GM13976 (cell line): ENCODE measurements around the gene RAD51B.

ENCODE experiments used
- DNase-seq: peaks from one replicate; pipeline ENCODE4 v3.0.0; 2012; ENCODE audit warnings: low spot score
- in situ Hi-C: fragments of 300-500 bp; cut with MboI; formaldehyde crosslinking; loops from one replicate; pipeline ENCODE4 v1.12.0; 2022; ENCODE audit warnings: low sequenced_read_pairs, mixed read lengths, inconsistent platforms; ENCODE audit not compliant: unreplicated experiment
- TF ChIP-seq, protein P1 (sequence below): IDR thresholded peaks from 2 replicates; pipeline ENCODE4 v1.5.1; 2012; ENCODE audit warnings: borderline replicate concordance, mild to moderate bottlenecking; ENCODE audit not compliant: insufficient read depth; ENCODE audit errors: extremely low read depth, missing control alignments, control extremely low read depth

Gene RAD51B

DNA sequence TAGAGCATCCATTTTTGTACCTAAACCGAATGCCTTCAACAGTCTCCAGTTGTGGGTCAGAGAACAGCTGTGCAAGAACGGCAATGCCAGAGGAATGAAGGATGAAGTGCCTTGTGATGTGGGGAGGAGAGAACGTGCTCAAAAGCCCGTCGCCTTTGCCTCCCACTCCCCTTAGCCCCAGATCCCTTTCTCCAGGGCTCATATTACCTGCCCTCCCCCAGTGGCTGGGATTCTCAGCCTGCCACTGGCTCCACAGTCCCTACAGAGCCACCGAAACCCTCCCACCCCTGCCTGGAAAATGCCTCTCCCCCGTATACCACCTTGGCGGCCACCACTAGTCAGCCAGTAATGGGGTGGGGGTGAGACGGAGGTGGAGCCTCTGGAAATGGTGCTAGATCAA lies 814.8 kb downstream of the RAD51B start:
- in situ Hi-C loops = no loop called here
- no peak for DNase-seq
- TF ChIP-seq, protein P1, sequence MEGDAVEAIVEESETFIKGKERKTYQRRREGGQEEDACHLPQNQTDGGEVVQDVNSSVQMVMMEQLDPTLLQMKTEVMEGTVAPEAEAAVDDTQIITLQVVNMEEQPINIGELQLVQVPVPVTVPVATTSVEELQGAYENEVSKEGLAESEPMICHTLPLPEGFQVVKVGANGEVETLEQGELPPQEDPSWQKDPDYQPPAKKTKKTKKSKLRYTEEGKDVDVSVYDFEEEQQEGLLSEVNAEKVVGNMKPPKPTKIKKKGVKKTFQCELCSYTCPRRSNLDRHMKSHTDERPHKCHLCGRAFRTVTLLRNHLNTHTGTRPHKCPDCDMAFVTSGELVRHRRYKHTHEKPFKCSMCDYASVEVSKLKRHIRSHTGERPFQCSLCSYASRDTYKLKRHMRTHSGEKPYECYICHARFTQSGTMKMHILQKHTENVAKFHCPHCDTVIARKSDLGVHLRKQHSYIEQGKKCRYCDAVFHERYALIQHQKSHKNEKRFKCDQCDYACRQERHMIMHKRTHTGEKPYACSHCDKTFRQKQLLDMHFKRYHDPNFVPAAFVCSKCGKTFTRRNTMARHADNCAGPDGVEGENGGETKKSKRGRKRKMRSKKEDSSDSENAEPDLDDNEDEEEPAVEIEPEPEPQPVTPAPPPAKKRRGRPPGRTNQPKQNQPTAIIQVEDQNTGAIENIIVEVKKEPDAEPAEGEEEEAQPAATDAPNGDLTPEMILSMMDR = no peak

DNA sequence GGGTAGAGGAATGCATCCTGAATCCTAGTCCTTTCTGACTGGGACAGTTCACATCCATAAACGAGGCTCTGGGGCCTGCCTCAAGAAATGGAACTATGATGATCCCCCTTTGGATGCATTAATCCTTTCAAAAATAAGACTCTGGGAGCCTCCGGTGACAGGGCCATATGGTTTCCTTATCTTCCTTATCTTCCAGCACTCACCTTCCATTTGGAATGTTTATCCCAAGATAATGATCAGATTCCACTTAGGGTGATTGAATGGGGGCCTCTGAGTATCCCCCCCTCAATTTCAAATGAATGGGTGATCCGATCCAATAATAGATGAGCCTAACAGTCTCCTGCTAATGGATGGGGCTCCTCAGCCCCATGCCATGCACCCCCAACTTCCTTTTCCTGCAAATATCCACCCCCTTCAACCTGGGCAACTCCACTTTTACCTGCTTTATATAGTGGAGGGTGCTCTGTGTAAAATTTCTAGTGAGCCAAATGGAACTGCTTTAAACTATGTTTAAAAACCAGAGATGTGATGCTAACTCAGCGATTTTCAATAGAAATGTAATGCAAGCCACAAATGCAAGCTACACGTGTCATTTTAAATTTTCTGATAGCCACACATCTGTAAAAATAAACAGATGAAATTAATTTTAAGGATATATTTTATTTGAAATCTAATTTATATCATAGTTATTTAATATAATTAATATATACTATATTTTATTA lies 815.5 kb downstream of the RAD51B start:
- TF ChIP-seq, protein P1 = no peak
- in situ Hi-C loops = no loop called here
- DNase-seq = no peak

DNA sequence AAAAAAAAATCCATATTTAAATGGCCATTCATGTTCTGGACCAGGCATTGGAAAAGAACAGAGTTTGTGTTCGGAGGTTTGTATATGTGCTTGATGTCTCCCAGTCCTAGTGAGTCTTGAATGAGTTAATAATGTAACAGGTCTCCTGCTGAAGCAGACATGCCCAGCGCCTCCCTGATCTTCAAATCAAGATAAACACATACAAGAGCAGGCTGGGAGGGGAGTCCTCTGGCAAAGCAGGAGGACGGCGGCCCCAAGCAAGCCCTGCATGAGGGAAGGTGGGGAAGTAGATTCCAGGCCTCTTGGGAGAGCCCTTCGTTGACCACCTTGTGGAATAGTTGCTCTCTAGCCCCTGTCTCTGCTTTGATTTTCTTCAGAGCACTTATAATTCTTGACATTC lies 817.0 kb downstream of the RAD51B start:
- in situ Hi-C loops = no loop called here
- DNase-seq = no peak
- TF ChIP-seq, protein P1 = no peak

DNA sequence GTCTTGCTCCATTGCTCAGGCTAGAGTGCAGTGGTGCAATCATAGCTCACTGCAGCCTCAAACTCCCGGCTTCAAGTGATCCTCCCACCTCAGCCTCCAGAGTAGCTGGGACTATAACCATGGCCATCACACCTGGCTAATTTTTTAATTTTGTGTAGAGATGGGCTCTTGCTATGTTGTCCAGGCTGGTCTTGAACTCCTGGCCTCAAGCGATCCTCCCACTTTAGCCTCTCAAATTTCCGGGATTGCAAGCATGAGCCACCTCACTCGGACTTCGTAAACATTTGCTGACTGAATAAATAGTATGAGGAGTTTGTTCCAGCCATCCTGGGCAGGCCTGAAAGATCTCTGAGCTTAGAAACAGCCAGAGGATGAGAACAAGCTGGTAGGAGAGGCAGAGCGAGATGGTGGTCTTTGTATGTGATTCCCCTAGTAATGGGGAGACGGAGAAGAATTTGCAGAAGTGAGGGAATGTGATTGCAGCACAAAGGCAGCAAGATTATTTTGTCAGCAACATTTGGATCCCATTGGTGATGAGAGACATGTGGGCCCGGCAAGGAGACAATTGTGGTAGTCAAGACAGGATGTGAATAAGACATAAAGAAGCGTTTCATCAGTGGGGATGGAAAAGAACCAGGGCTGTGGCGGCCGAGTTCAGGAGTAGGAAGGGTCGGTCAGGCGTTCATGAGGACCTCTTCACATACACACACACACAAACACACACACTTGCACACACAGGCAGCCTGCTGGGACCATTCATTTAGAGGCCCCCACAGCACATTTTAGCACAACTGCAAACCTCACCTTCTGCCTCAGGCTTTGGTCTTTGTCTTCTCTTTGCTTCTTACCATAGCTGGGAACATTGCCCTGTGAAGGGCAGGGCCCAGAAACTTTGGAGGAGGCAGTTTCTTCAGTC lies 817.8 kb downstream of the RAD51B start:
- no peak for DNase-seq
- in situ Hi-C loops = no loop called here
- TF ChIP-seq, protein P1 = no peak

DNA sequence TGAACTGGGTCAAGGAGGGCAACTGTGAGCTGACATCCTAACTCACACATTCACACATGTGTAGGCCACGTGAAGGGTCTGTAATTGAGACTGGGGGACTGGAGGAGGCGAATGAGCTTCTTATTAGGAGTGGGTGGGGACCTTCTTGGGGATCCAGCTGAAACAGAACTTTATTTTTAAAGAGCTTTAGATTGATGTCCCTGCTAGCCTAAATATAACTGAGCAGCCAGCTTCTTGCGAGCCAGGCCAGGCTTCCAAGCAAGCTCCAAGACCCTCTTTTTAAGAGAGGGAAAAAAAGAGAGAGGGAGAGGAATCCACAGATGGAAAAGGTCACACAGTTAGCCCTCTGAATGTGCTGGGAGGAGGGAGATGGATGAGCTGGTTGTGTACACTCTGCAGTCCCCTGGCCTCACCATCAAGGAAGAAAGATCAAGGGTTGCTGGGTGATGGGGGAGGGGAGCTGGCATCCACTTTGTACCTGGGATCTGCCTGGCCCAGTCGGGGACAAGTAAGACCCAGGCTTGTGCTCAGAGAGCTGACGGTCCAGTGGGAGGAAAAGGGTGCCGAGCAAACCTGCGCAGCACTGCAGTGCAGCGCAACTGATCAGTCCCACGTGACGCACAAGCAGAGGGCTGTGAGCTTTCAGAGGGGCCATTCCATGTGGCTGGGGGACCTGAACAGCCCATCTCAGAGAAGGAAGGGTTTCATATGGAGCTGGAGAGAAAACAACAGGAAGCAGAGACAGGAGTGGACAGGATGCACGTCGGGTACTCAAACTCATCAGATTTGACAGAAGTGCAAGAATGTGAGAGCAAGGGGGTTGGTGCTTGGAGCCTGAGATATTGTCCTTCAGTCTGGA lies 818.8 kb downstream of the RAD51B start:
- in situ Hi-C loops = no loop called here
- no peak for DNase-seq
- TF ChIP-seq, protein P1 = no peak
